Retina (tissue), 1 donor: ENCODE results near the gene TK2.
"Not testable (repeated sequence)": the region's sequence is repeated elsewhere in the genome, so short reads cannot be mapped to it uniquely, and the experiment has no call there.

Experiments
- DNase-seq: peaks from one replicate; pipeline ENCODE4 v3.0.0-alpha.2; 2016

TK2 gene

GRCh38 chr16:66480265-66481080 lies 69.4 kb downstream of the TK2 start:
- DNase-seq: no peak

- DNase-seq: no peak
Observed at GRCh38 chr16:66479661-66480264, 70.2 kb downstream of the TK2 start.

- DNase-seq: peak; percentile 54
Observed at GRCh38 chr16:66478733-66479511, 71.0 kb downstream of the TK2 start.

GRCh38 chr16:66477028-66477515 lies 72.8 kb downstream of the TK2 start:
- no peak for DNase-seq

GRCh38 chr16:66476328-66477027 lies 73.4 kb downstream of the TK2 start:
- no peak for DNase-seq

GRCh38 chr16:66475232-66475631 lies 74.7 kb downstream of the TK2 start:
- DNase-seq: no peak

GRCh38 chr16:66474750-66475199 lies 75.1 kb downstream of the TK2 start:
- no peak for DNase-seq

- no peak for DNase-seq
Observed at GRCh38 chr16:66473654-66474519, 76.0 kb downstream of the TK2 start.

- DNase-seq: no peak
Observed at GRCh38 chr16:66473051-66473571, 76.8 kb downstream of the TK2 start.

GRCh38 chr16:66471716-66472393 lies 78.1 kb downstream of the TK2 start:
- no peak for DNase-seq

- no peak for DNase-seq
Observed at GRCh38 chr16:66471264-66471663, 78.7 kb downstream of the TK2 start.

GRCh38 chr16:66470556-66470955 lies 79.4 kb downstream of the TK2 start:
- no peak for DNase-seq

GRCh38 chr16:66469947-66470546 lies 79.9 kb downstream of the TK2 start:
- DNase-seq: no peak

GRCh38 chr16:66469291-66469946 lies 80.5 kb downstream of the TK2 start:
- no peak for DNase-seq

- no peak for DNase-seq
Observed at GRCh38 chr16:66468321-66468965, 81.5 kb downstream of the TK2 start.

GRCh38 chr16:66467611-66468010 lies 82.3 kb downstream of the TK2 start:
- no peak for DNase-seq

- not testable (repeated sequence) for DNase-seq
Observed at GRCh38 chr16:66466636-66467035, 83.3 kb downstream of the TK2 start.

- DNase-seq: not testable (repeated sequence)
Observed at GRCh38 chr16:66465946-66466345, 84.0 kb downstream of the TK2 start.

GRCh38 chr16:66462912-66463311 lies 87.0 kb downstream of the TK2 start:
- no peak for DNase-seq
